H1 (cell line): ENCODE results near the gene PEAK1.

Source experiments
- CHD1 ChIP-seq: IDR thresholded peaks from 2 replicates; pipeline ENCODE4 v1.6.1; 2012; ENCODE audit warnings: low read depth, low read length, improper control_type of control experiment
- EP300 ChIP-seq, 2 experiments: IDR thresholded peaks; 1 replicate in 1 of 2; 2 replicates in 1 of 2; pipeline ENCODE4 v1.6.1; 2011 to 2012; ENCODE audit warnings: low read depth in 2 of 2, low read length in 2 of 2, mild to moderate bottlenecking in 2 of 2, borderline replicate concordance in 1 of 2, inconsistent platforms in 1 of 2, moderate library complexity in 1 of 2
- MAFK ChIP-seq: IDR thresholded peaks from 2 replicates; pipeline ENCODE4 v1.6.1; 2012; ENCODE audit warnings: low read depth, mild to moderate bottlenecking, improper control_type of control experiment, low read length
- NRF1 ChIP-seq: IDR thresholded peaks from 2 replicates; pipeline ENCODE4 v1.6.1; 2011; ENCODE audit warnings: mild to moderate bottlenecking, low read depth, low read length, improper control_type of control experiment
- RAD21 ChIP-seq, 2 experiments: IDR thresholded peaks in 1 of 2; conservative IDR thresholded peaks in 1 of 2; 2 replicates each; pipeline ENCODE4 v1.6.1; 2011; ENCODE audit warnings: low read depth in 2 of 2, low read length in 2 of 2, improper control_type of control experiment in 1 of 2, inconsistent platforms in 1 of 2, mild to moderate bottlenecking in 1 of 2, moderate library complexity in 1 of 2
- RBBP5 ChIP-seq: IDR thresholded peaks from 2 replicates; pipeline ENCODE4 v1.7.1; 2012; ENCODE audit warnings: low read depth, mild to moderate bottlenecking, inconsistent platforms, low read length, moderate library complexity, borderline replicate concordance
- SAP30 ChIP-seq: fragments of 300-600 bp; sonication (generic); IDR thresholded peaks from 2 replicates; pipeline ENCODE4 v1.7.1; 2012; ENCODE audit warnings: low read length, moderate library complexity, mild to moderate bottlenecking, inconsistent platforms; ENCODE audit not compliant: insufficient read depth, insufficient replicate concordance
- SP2 ChIP-seq: IDR thresholded peaks from 2 replicates; pipeline ENCODE4 v1.6.1; 2012; ENCODE audit warnings: mild to moderate bottlenecking, low read length, inconsistent platforms
- TAF1 ChIP-seq: IDR thresholded peaks from 2 replicates; pipeline ENCODE4 v1.6.1; 2011; ENCODE audit warnings: mild to moderate bottlenecking, low read depth, low read length

DNA sequence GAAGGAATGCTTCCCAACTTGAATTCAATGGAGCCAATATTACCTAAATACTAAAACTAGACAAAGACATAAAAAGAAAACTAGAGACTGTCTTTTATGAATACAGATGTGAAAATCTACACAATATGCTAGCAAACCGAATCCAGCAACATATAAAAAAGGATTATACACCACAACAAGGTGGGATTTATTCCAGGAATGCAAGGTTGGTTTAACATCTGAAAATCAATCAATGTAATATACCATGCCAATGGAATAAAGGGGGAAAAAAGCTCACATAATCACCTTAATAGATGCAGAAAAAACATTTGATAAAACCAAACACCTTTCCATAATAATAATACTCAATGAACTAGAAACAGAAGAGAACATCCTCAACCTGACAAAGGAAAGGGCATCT, 279.7 kb downstream of the PEAK1 start:
- no peak for TF ChIP-seq EP300 (IDR thresholded peaks at IDR 0.05; ENCODE audit: borderline replicate concordance in 1 of 2, low read depth in 2 of 2, low read length in 2 of 2)
- no peak for TF ChIP-seq TAF1
- TF ChIP-seq SAP30 = no peak
- TF ChIP-seq CHD1 = no peak
- no peak for TF ChIP-seq RBBP5
- TF ChIP-seq NRF1 = no peak
- no peak for TF ChIP-seq SP2
- no peak for TF ChIP-seq RAD21 (IDR thresholded peaks at IDR 0.05 in 1 of 2, conservative IDR thresholded peaks at IDR 0.05 in 1 of 2; ENCODE audit: low read depth in 2 of 2, low read length in 2 of 2)
- no peak for TF ChIP-seq MAFK
